Measurements from ENCODE around the gene MYH9.

DNA sequence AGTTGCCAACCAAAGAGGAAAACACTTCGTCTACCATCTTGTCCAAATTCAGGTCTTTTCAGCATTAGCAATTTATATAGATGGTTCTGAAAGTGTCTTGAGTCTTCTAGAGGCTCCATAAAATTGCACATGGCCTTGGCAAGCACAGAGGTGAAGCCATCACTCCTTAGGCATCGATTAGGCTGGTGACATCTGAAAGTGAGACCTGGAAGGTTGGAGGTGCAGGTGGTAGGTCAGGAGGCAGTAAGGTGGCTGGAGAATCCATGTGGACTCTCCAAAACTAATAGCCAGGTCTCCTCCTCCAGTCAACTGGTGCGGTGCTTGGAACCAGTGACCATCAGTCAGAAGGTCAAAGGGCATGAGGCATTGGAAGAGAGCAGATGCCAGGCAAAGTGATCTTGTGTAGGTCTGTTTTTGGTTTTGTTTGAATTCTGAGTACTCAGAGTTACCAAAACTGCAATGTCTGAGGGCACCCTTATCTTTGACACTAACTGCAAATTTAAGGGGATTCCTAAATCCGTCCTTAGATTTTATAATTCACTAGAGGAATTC, 141.9 kb downstream of the MYH9 start:
- TF ChIP-seq, protein P1, sequence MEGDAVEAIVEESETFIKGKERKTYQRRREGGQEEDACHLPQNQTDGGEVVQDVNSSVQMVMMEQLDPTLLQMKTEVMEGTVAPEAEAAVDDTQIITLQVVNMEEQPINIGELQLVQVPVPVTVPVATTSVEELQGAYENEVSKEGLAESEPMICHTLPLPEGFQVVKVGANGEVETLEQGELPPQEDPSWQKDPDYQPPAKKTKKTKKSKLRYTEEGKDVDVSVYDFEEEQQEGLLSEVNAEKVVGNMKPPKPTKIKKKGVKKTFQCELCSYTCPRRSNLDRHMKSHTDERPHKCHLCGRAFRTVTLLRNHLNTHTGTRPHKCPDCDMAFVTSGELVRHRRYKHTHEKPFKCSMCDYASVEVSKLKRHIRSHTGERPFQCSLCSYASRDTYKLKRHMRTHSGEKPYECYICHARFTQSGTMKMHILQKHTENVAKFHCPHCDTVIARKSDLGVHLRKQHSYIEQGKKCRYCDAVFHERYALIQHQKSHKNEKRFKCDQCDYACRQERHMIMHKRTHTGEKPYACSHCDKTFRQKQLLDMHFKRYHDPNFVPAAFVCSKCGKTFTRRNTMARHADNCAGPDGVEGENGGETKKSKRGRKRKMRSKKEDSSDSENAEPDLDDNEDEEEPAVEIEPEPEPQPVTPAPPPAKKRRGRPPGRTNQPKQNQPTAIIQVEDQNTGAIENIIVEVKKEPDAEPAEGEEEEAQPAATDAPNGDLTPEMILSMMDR (conservative IDR thresholded peaks at IDR 0.05) = no peak
- TF ChIP-seq ZFX (IDR thresholded peaks at IDR 0.05) = no peak
